ENCODE data around the gene NOL12.
"Not testable (repeated sequence)": the region's sequence is repeated elsewhere in the genome, so short reads cannot be mapped to it uniquely, and the experiment has no call there.

NOL12 gene

GRCh38 chr22:37713761-37714160 is 27.6 kb downstream of the NOL12 start:
- no peak for DNase-seq (ENCODE audit: low read depth)

- DNase-seq (ENCODE audit: low read depth): no peak
These were observed 28.5 kb downstream of the NOL12 start for GRCh38 chr22:37714634-37715033.

- DNase-seq (ENCODE audit: low read depth): no peak
These were observed 29.6 kb downstream of the NOL12 start for GRCh38 chr22:37715760-37716159.

GRCh38 chr22:37716708-37717107 is 30.6 kb downstream of the NOL12 start:
- no peak for DNase-seq (ENCODE audit: low read depth)

- not testable (repeated sequence) for DNase-seq (ENCODE audit: low read depth)
These were observed 31.1 kb downstream of the NOL12 start for GRCh38 chr22:37717235-37717634.

GRCh38 chr22:37717746-37718305 is 31.7 kb downstream of the NOL12 start:
- not testable (repeated sequence) for DNase-seq (ENCODE audit: low read depth)

GRCh38 chr22:37725551-37726240 is 39.6 kb downstream of the NOL12 start:
- no peak for DNase-seq (ENCODE audit: low read depth)

GRCh38 chr22:37726241-37726887 is 40.2 kb downstream of the NOL12 start:
- no peak for DNase-seq (ENCODE audit: low read depth)

- DNase-seq (ENCODE audit: low read depth): no peak
These were observed 42.5 kb downstream of the NOL12 start for GRCh38 chr22:37728620-37729019.

- no peak for DNase-seq (ENCODE audit: low read depth)
These were observed 45.8 kb downstream of the NOL12 start for GRCh38 chr22:37731804-37732471.

GRCh38 chr22:37732699-37733607 is 46.8 kb downstream of the NOL12 start:
- DNase-seq (ENCODE audit: low read depth): no peak

GRCh38 chr22:37733625-37734401 is 47.7 kb downstream of the NOL12 start:
- no peak for DNase-seq (ENCODE audit: low read depth)

- no peak for DNase-seq (ENCODE audit: low read depth)
These were observed 48.2 kb downstream of the NOL12 start for GRCh38 chr22:37734402-37734700.

GRCh38 chr22:37734964-37735451 is 48.9 kb downstream of the NOL12 start:
- no peak for DNase-seq (ENCODE audit: low read depth)

- no peak for DNase-seq (ENCODE audit: low read depth)
These were observed 52.9 kb downstream of the NOL12 start for GRCh38 chr22:37739035-37739434.

GRCh38 chr22:37739611-37740049 is 53.5 kb downstream of the NOL12 start:
- no peak for DNase-seq (ENCODE audit: low read depth)

- DNase-seq (ENCODE audit: low read depth): no peak
These were observed 54.5 kb downstream of the NOL12 start for GRCh38 chr22:37740455-37741311.

GRCh38 chr22:37741312-37741795 is 55.2 kb downstream of the NOL12 start:
- DNase-seq (ENCODE audit: low read depth): no peak

- DNase-seq (ENCODE audit: low read depth): no peak
These were observed 56.4 kb downstream of the NOL12 start for GRCh38 chr22:37742376-37743171.

Measured in activated T-cell treated with anti-CD3 and anti-CD28 coated beads for 1 hour (primary cell).